Nucleus accumbens (tissue), 56 donors: ENCODE measurements around the gene BDH1.
"Not testable (repeated sequence)": the region's sequence is repeated elsewhere in the genome, so short reads cannot be mapped to it uniquely, and the experiment has no call there.

Experiments
- DNase-seq, 56 donors: peaks; one replicate each; lab custom pipeline; 2025; lab: John Stamatoyannopoulos, UW

BDH1 gene

GRCh38 chr3:197522881-197523441 is 32.8 kb downstream of the BDH1 start:
- no peak for DNase-seq

- no peak for DNase-seq
These were observed 33.5 kb downstream of the BDH1 start for GRCh38 chr3:197522183-197522715.

GRCh38 chr3:197521277-197522182 is 34.2 kb downstream of the BDH1 start:
- no peak for DNase-seq

GRCh38 chr3:197520311-197521276 is 35.2 kb downstream of the BDH1 start:
- peak in 28 of 56 donors; percentile 13 to 69 (median 42) for DNase-seq

GRCh38 chr3:197519801-197520211 is 36.0 kb downstream of the BDH1 start:
- no peak for DNase-seq

- DNase-seq = no peak
These were observed 36.8 kb downstream of the BDH1 start for GRCh38 chr3:197518881-197519421.

GRCh38 chr3:197517922-197518683 is 37.7 kb downstream of the BDH1 start:
- DNase-seq = not testable (repeated sequence)

GRCh38 chr3:197516890-197517606 is 38.7 kb downstream of the BDH1 start:
- DNase-seq = not testable (repeated sequence)

GRCh38 chr3:197516517-197516889 is 39.3 kb downstream of the BDH1 start:
- peak in 4 of 56 donors; percentile 9 to 54 (median 31) for DNase-seq

- DNase-seq = no peak
These were observed 40.9 kb downstream of the BDH1 start for GRCh38 chr3:197514786-197515355.

- no peak for DNase-seq
These were observed 41.6 kb downstream of the BDH1 start for GRCh38 chr3:197513953-197514785.

GRCh38 chr3:197512691-197513571 is 42.8 kb downstream of the BDH1 start:
- no peak for DNase-seq

- no peak for DNase-seq
These were observed 43.7 kb downstream of the BDH1 start for GRCh38 chr3:197511853-197512635.

GRCh38 chr3:197511130-197511529 is 44.6 kb downstream of the BDH1 start:
- DNase-seq = peak in 3 of 56 donors; percentile 15 to 56 (median 22)

GRCh38 chr3:197510642-197511018 is 45.1 kb downstream of the BDH1 start:
- no peak for DNase-seq
